ENCODE results near the gene MAOA.
"Not testable (repeated sequence)": the region's sequence is repeated elsewhere in the genome, so short reads cannot be mapped to it uniquely, and the experiment has no call there.

Gene MAOA

GRCh38 chrX:43718081-43718480 is 62.0 kb downstream of the MAOA start:
- DNase-seq (ENCODE audit: low read depth): no peak

GRCh38 chrX:43718546-43718945 is 62.4 kb downstream of the MAOA start:
- DNase-seq (ENCODE audit: low read depth): no peak

- no peak for DNase-seq (ENCODE audit: low read depth)
Observed at GRCh38 chrX:43718956-43719355, 62.9 kb downstream of the MAOA start.

- no peak for DNase-seq (ENCODE audit: low read depth)
Observed at GRCh38 chrX:43720082-43720481, 64.0 kb downstream of the MAOA start.

- DNase-seq (ENCODE audit: low read depth): no peak
Observed at GRCh38 chrX:43720961-43721360, 64.9 kb downstream of the MAOA start.

GRCh38 chrX:43725227-43725626 is 69.1 kb downstream of the MAOA start:
- not testable (repeated sequence) for DNase-seq (ENCODE audit: low read depth)

- not testable (repeated sequence) for DNase-seq (ENCODE audit: low read depth)
Observed at GRCh38 chrX:43727254-43727653, 71.2 kb downstream of the MAOA start.

- DNase-seq (ENCODE audit: low read depth): no peak
Observed at GRCh38 chrX:43728002-43728401, 71.9 kb downstream of the MAOA start.

GRCh38 chrX:43728966-43729365 is 72.9 kb downstream of the MAOA start:
- no peak for DNase-seq (ENCODE audit: low read depth)

- DNase-seq (ENCODE audit: low read depth): no peak
Observed at GRCh38 chrX:43731086-43731485, 75.0 kb downstream of the MAOA start.

- DNase-seq (ENCODE audit: low read depth): no peak
Observed at GRCh38 chrX:43733699-43734098, 77.6 kb downstream of the MAOA start.

- no peak for DNase-seq (ENCODE audit: low read depth)
Observed at GRCh38 chrX:43734444-43734843, 78.3 kb downstream of the MAOA start.

GRCh38 chrX:43735534-43735933 is 79.4 kb downstream of the MAOA start:
- DNase-seq (ENCODE audit: low read depth): no peak

- DNase-seq (ENCODE audit: low read depth): no peak
Observed at GRCh38 chrX:43735957-43736356, 79.9 kb downstream of the MAOA start.

- no peak for DNase-seq (ENCODE audit: low read depth)
Observed at GRCh38 chrX:43741843-43742573, 85.9 kb downstream of the MAOA start.

- no peak for DNase-seq (ENCODE audit: low read depth)
Observed at GRCh38 chrX:43743100-43743822, 87.2 kb downstream of the MAOA start.

- no peak for DNase-seq (ENCODE audit: low read depth)
Observed at GRCh38 chrX:43744284-43744683, 88.2 kb downstream of the MAOA start.

GRCh38 chrX:43745938-43746721 is 90.0 kb downstream of the MAOA start:
- DNase-seq (ENCODE audit: low read depth): no peak

- DNase-seq (ENCODE audit: low read depth): no peak
Observed at GRCh38 chrX:43747476-43747875, 91.4 kb downstream of the MAOA start.

- DNase-seq (ENCODE audit: low read depth): peak; percentile 3
Observed at GRCh38 chrX:43750248-43750676, 94.2 kb downstream of the MAOA start.

- no peak for DNase-seq (ENCODE audit: low read depth)
Observed at GRCh38 chrX:43753637-43754036, 97.5 kb downstream of the MAOA start.

GRCh38 chrX:43756076-43756475 is 100.0 kb downstream of the MAOA start:
- no peak for DNase-seq (ENCODE audit: low read depth)

GRCh38 chrX:43758044-43758443 is 101.9 kb downstream of the MAOA start:
- no peak for DNase-seq (ENCODE audit: low read depth)

All from activated T-cell treated with anti-CD3 and anti-CD28 coated beads for 48 hours (primary cell).